ENCODE measurements around the gene RMRP.

DNA sequence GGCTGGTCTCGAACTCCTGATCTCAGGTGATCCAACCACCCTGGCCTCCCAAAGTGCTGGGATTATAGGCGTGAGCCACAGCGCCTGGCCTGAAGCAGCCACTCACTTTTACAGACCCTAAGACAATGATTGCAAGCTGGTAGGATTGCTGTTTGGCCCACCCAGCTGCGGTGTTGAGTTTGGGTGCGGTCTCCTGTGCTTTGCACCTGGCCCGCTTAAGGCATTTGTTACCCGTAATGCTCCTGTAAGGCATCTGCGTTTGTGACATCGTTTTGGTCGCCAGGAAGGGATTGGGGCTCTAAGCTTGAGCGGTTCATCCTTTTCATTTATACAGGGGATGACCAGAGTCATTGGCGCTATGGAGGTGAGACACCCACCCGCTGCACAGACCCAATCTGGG, 17.4 kb upstream of the RMRP start:
- TF ChIP-seq EZH2 (IDR thresholded peaks at IDR 0.05; ENCODE audit: borderline replicate concordance, low read length), result no peak
- no peak for TF ChIP-seq CTCF (IDR thresholded peaks at IDR 0.05; ENCODE audit: low read length)

Data from OCI-LY1 (cell line).